Activated CD8-positive, alpha-beta memory T cell treated with anti-CD3 and anti-CD28 coated beads, Interleukin-2, amount 10 ng/mL, durations not matched to agents 7 days and 5 days (primary cell): ENCODE measurements around the gene ANKIB1. TPM values are rescaled to one million over a fixed set of nuclear protein-coding genes. Genes with fewer than 3 reads are reported as not detected.
A peak's percentile ranks its signal among the peaks of the same experiment; 100 is the strongest.
"Not testable (repeated sequence)": the region's sequence is repeated elsewhere in the genome, so short reads cannot be mapped to it uniquely, and the experiment has no call there.

Source experiments
- ATAC-seq: fragments of 150-1000 bp; cut with Tn5 transposase; one replicate; pipeline ENCODE4 v1.10.0; 2021; ENCODE audit warnings: moderate library complexity
- CTCF ChIA-PET: fragments of 350-600 bp; sonication (Branson Sonifier 250); formaldehyde crosslinking; loops from one replicate; lab custom pipeline; 2021; ENCODE audit warnings: antibody characterized with exemption; lab: Charles Lee
- DNase-seq: peaks from one replicate; pipeline ENCODE4 v3.0.0-alpha.2; 2020
- H3K27ac Mint-ChIP-seq: one replicate; pipeline ENCODE4 v1.8.0; 2021; ENCODE audit warnings: mild to moderate bottlenecking, mixed read lengths
- H3K27me3 Mint-ChIP-seq: one replicate; pipeline ENCODE4 v1.8.0; 2021; ENCODE audit warnings: mixed read lengths
- H3K36me3 Mint-ChIP-seq: one replicate; pipeline ENCODE4 v1.8.0; 2021; ENCODE audit warnings: mild to moderate bottlenecking, mixed read lengths
- H3K4me1 Mint-ChIP-seq: one replicate; pipeline ENCODE4 v1.8.0; 2021; ENCODE audit warnings: mixed read lengths
- H3K4me3 Mint-ChIP-seq: one replicate; pipeline ENCODE4 v1.8.0; 2021; ENCODE audit warnings: mild to moderate bottlenecking, moderate library complexity, mixed read lengths
- H3K9me3 Mint-ChIP-seq: one replicate; pipeline ENCODE4 v1.8.0; 2022; ENCODE audit warnings: low read depth, mixed read lengths
- total RNA-seq, 2 experiments: library from RNA; stranded (reverse); gene quantifications; one replicate each; pipeline ENCODE4 v1.2.3, GENCODE V29; 2021

The ANKIB1 gene
- total RNA-seq, 2 experiments from 2014 or later: 55.2 to 73.3 TPM

GRCh38 chr7:92404170-92404614 is 158.4 kb downstream of the ANKIB1 start:
- Mint-ChIP-seq H3K27me3 (peaks cover 3% of the 10 kb centered on the region), H3K4me3 (peak overlapping the region; percentile 48), H3K36me3 (peaks cover 14% of the 10 kb centered on the region), H3K27ac (peak overlapping the region; percentile 79), H3K4me1 (peaks cover 20% of the 10 kb centered on the region), H3K9me3 (no peaks in the 10 kb centered on the region)
- ATAC-seq (peak; percentile 81), DNase-seq (peak; percentile 84)
- CTCF ChIA-PET: interaction anchor here (0.8 to 2.1 kb wide), 4 partner anchors 13 to 157 kb away, joined by 3 to 12 read pairs (median 9); partner anchors contain the start of gene GATAD1

- Mint-ChIP-seq H3K9me3 (no peaks in the 10 kb centered on the region), H3K27ac (no peak overlapping the region), H3K36me3 (peaks cover 6% of the 10 kb centered on the region), H3K4me1 (peaks cover 7% of the 10 kb centered on the region), H3K4me3 (no peak overlapping the region), H3K27me3 (peaks cover 28% of the 10 kb centered on the region)
- CTCF ChIA-PET: interaction anchor here (0.9 kb wide), 1 partner anchor 16 kb away, joined by 3 read pairs; no protein-coding TSS in a partner anchor
- DNase-seq (no peak), ATAC-seq (no peak)
Observed at GRCh38 chr7:92409357-92409756, 163.6 kb downstream of the ANKIB1 start.

- H3K4me3 Mint-ChIP-seq, H3K36me3 Mint-ChIP-seq, DNase-seq, ATAC-seq, H3K27ac Mint-ChIP-seq, H3K9me3 Mint-ChIP-seq, H3K4me1 Mint-ChIP-seq: not testable (repeated sequence)
- CTCF ChIA-PET: interaction anchor here (0.9 to 1.5 kb wide), 2 partner anchors 14 to 17 kb away, joined by 3 to 6 read pairs; no protein-coding TSS in a partner anchor
- H3K27me3 Mint-ChIP-seq: peaks cover 34% of the 10 kb centered on the region
Observed at GRCh38 chr7:92410162-92410561, 164.4 kb downstream of the ANKIB1 start.

GRCh38 chr7:92412745-92413144 is 167.0 kb downstream of the ANKIB1 start:
- no peaks in the 10 kb centered on the region for H3K36me3 Mint-ChIP-seq
- DNase-seq: no peak
- no peak overlapping the region for H3K27ac Mint-ChIP-seq
- no peak overlapping the region for H3K4me3 Mint-ChIP-seq
- no peaks in the 10 kb centered on the region for H3K4me1 Mint-ChIP-seq
- H3K27me3 Mint-ChIP-seq: peaks cover 36% of the 10 kb centered on the region
- H3K9me3 Mint-ChIP-seq: no peaks in the 10 kb centered on the region
- ATAC-seq: no peak
- CTCF ChIA-PET: interaction anchor here (0.8 to 2.2 kb wide), 2 partner anchors 11 to 35 kb away, joined by 4 to 13 read pairs; partner anchors contain the start of gene GATAD1

GRCh38 chr7:92413550-92413949 is 167.8 kb downstream of the ANKIB1 start:
- CTCF ChIA-PET: interaction anchor here (0.8 to 2.2 kb wide), 2 partner anchors 10 to 34 kb away, joined by 4 to 13 read pairs; partner anchors contain the start of gene GATAD1
- Mint-ChIP-seq H3K4me3 (no peak overlapping the region), H3K4me1 (no peaks in the 10 kb centered on the region), H3K9me3 (no peaks in the 10 kb centered on the region), H3K27me3 (peaks cover 33% of the 10 kb centered on the region), H3K36me3 (no peaks in the 10 kb centered on the region), H3K27ac (no peak overlapping the region)
- no peak for ATAC-seq
- DNase-seq: no peak

- ATAC-seq (no peak), DNase-seq (no peak)
- no peaks in the 10 kb centered on the region for H3K36me3 Mint-ChIP-seq
- peaks cover 33% of the 10 kb centered on the region for H3K27me3 Mint-ChIP-seq
- no peak overlapping the region for H3K27ac Mint-ChIP-seq
- H3K4me3 Mint-ChIP-seq: no peak overlapping the region
- H3K9me3 Mint-ChIP-seq: no peaks in the 10 kb centered on the region
- no peaks in the 10 kb centered on the region for H3K4me1 Mint-ChIP-seq
- CTCF ChIA-PET: interaction anchor here (1.9 to 2.8 kb wide), 2 partner anchors 9 to 236 kb away, joined by 8 to 15 read pairs; partner anchors contain the start of gene LRRD1
Observed at GRCh38 chr7:92415225-92415624, 169.5 kb downstream of the ANKIB1 start.

GRCh38 chr7:92417913-92418312 is 172.1 kb downstream of the ANKIB1 start:
- no peak overlapping the region for H3K27ac Mint-ChIP-seq
- H3K9me3 Mint-ChIP-seq: no peaks in the 10 kb centered on the region
- H3K4me1 Mint-ChIP-seq: peaks cover 12% of the 10 kb centered on the region
- H3K27me3 Mint-ChIP-seq: peaks cover 20% of the 10 kb centered on the region
- DNase-seq (no peak), ATAC-seq (no peak)
- H3K36me3 Mint-ChIP-seq: no peaks in the 10 kb centered on the region
- CTCF ChIA-PET: interaction anchor here (1.0 kb wide), 1 partner anchor 13 kb away, joined by 6 read pairs; no protein-coding TSS in a partner anchor
- H3K4me3 Mint-ChIP-seq: no peak overlapping the region

- no peak overlapping the region for H3K4me3 Mint-ChIP-seq
- H3K27me3 Mint-ChIP-seq: peaks cover 9% of the 10 kb centered on the region
- ATAC-seq (no peak), DNase-seq (no peak)
- no peaks in the 10 kb centered on the region for H3K9me3 Mint-ChIP-seq
- H3K4me1 Mint-ChIP-seq: peaks cover 32% of the 10 kb centered on the region
- no peaks in the 10 kb centered on the region for H3K36me3 Mint-ChIP-seq
- no peak overlapping the region for H3K27ac Mint-ChIP-seq
- CTCF ChIA-PET: interaction anchor here (2.6 to 11.9 kb wide), 2 partner anchors 9 to 25 kb away, joined by 13 to 109 read pairs; partner anchors contain the start of gene GATAD1
Observed at GRCh38 chr7:92421676-92422435, 176.1 kb downstream of the ANKIB1 start.

- ATAC-seq (no peak), DNase-seq (no peak)
- CTCF ChIA-PET: interaction anchor here (1.7 to 11.9 kb wide), 3 partner anchors 10 to 24 kb away, joined by 4 to 109 read pairs (median 13); partner anchors contain the start of gene GATAD1
- Mint-ChIP-seq H3K4me1 (peaks cover 32% of the 10 kb centered on the region), H3K27me3 (peaks cover 12% of the 10 kb centered on the region), H3K27ac (no peak overlapping the region), H3K4me3 (no peak overlapping the region), H3K36me3 (no peaks in the 10 kb centered on the region), H3K9me3 (no peaks in the 10 kb centered on the region)
Observed at GRCh38 chr7:92422926-92423325, 177.2 kb downstream of the ANKIB1 start.

- Mint-ChIP-seq H3K9me3 (no peaks in the 10 kb centered on the region), H3K4me1 (peaks cover 34% of the 10 kb centered on the region), H3K36me3 (no peaks in the 10 kb centered on the region), H3K4me3 (peak overlapping the region; percentile 38), H3K27ac (no peak overlapping the region), H3K27me3 (peaks cover 12% of the 10 kb centered on the region)
- CTCF ChIA-PET: interaction anchor here (0.8 to 11.9 kb wide), 16 partner anchors 8 to 543 kb away, joined by 3 to 109 read pairs (median 4); partner anchors contain the start of genes ANKIB1, GATAD1, LRRD1 and MTERF1
- DNase-seq: no peak
- no peak for ATAC-seq
Observed at GRCh38 chr7:92423710-92424131, 177.9 kb downstream of the ANKIB1 start.

- peaks cover 40% of the 10 kb centered on the region for H3K4me1 Mint-ChIP-seq
- no peak for DNase-seq
Observed at GRCh38 chr7:92425311-92425947, 179.7 kb downstream of the ANKIB1 start.

GRCh38 chr7:92427193-92427592 is 181.4 kb downstream of the ANKIB1 start:
- Mint-ChIP-seq H3K27me3 (peaks cover 12% of the 10 kb centered on the region), H3K4me1 (peaks cover 30% of the 10 kb centered on the region), H3K9me3 (no peaks in the 10 kb centered on the region), H3K27ac (no peak overlapping the region), H3K36me3 (no peaks in the 10 kb centered on the region), H3K4me3 (no peak overlapping the region)
- ATAC-seq: no peak
- DNase-seq: no peak
- CTCF ChIA-PET: interaction anchor here (0.8 to 11.9 kb wide), 2 partner anchors 20 to 596 kb away, joined by 3 to 109 read pairs; partner anchors contain the start of gene GATAD1

More at GRCh38 chr7:92425311-92425947, 179.7 kb downstream of the ANKIB1 start:
- Mint-ChIP-seq H3K27me3 (peaks cover 12% of the 10 kb centered on the region), H3K36me3 (no peaks in the 10 kb centered on the region), H3K4me3 (peak overlapping the region; percentile 74), H3K9me3 (no peaks in the 10 kb centered on the region), H3K27ac (no peak overlapping the region)
- no peak for ATAC-seq
- CTCF ChIA-PET: interaction anchor here (0.7 to 11.9 kb wide), 4 partner anchors 9 to 469 kb away, joined by 3 to 109 read pairs (median 4); partner anchors contain the start of gene GATAD1
